ENCODE measurements around the gene ARMC2. TPM values are rescaled to one million over a fixed set of nuclear protein-coding genes. Genes with fewer than 3 reads are reported as not detected.

The ARMC2 gene
- total RNA-seq, 1 experiment from 2014 or later, result 12.6 TPM

GRCh38 chr6:109021870-109022269, 173.6 kb downstream of the ARMC2 start:
- no TSS peak for BruUV-seq (replicated peaks)
- DNase-seq (ENCODE audit: low spot score), result no peak
- intact Hi-C loops (cut with micrococcal nuclease; ENCODE audit: unreplicated experiment), result no loop called here
- Histone ChIP-seq H3K27me3 (replicated peaks; ENCODE audit: insufficient read depth, low read depth, low read length, poor library complexity) (no peaks in the 10 kb centered on the region), H3K9me3 (ENCODE audit: low read depth, low read length, poor library complexity, severe bottlenecking) (no peaks in the 10 kb centered on the region), H3K4me3 (ENCODE audit: low read depth, low read length, poor library complexity, severe bottlenecking) (no peak overlapping the region), H3K27ac (ENCODE audit: low read depth, low read length, poor library complexity, severe bottlenecking) (no peak overlapping the region), H3K36me3 (ENCODE audit: insufficient read depth, low read length, poor library complexity, severe bottlenecking) (no peaks in the 10 kb centered on the region), H3K4me1 (ENCODE audit: insufficient read depth, low read length, poor library complexity, severe bottlenecking) (no peaks in the 10 kb centered on the region)
- ChIA-PET CTCF (no interaction called here), POLR2A (ENCODE audit: low non-redundant PET) (no interaction called here)
- TF ChIP-seq EZH2 (IDR thresholded peaks at IDR 0.05; ENCODE audit: borderline replicate concordance, low read depth, low read length, poor library complexity, severe bottlenecking), result no peak
- no peak for TF ChIP-seq CTCF (conservative IDR thresholded peaks at IDR 0.05; ENCODE audit: low read depth, low read length)

GRCh38 chr6:109023356-109023925, 175.2 kb downstream of the ARMC2 start:
- H3K9me3 ChIP-seq (ENCODE audit: low read depth, low read length, poor library complexity, severe bottlenecking), result no peaks in the 10 kb centered on the region
- intact Hi-C loops (cut with micrococcal nuclease; ENCODE audit: unreplicated experiment), result no loop called here
- no TSS peak for BruUV-seq (replicated peaks)
- CTCF ChIA-PET, result no interaction called here
- DNase-seq (ENCODE audit: low spot score), result no peak
- POLR2A ChIA-PET (ENCODE audit: low non-redundant PET), result no interaction called here
- no peaks in the 10 kb centered on the region for H3K27me3 ChIP-seq (replicated peaks; ENCODE audit: insufficient read depth, low read depth, low read length, poor library complexity)
- no peak overlapping the region for H3K4me3 ChIP-seq (ENCODE audit: low read depth, low read length, poor library complexity, severe bottlenecking)
- H3K36me3 ChIP-seq (ENCODE audit: insufficient read depth, low read length, poor library complexity, severe bottlenecking), result no peaks in the 10 kb centered on the region
- H3K27ac ChIP-seq (ENCODE audit: low read depth, low read length, poor library complexity, severe bottlenecking), result no peak overlapping the region
- TF ChIP-seq CTCF (conservative IDR thresholded peaks at IDR 0.05; ENCODE audit: low read depth, low read length) (no peak), EZH2 (IDR thresholded peaks at IDR 0.05; ENCODE audit: borderline replicate concordance, low read depth, low read length, poor library complexity, severe bottlenecking) (no peak)
- H3K4me1 ChIP-seq (ENCODE audit: insufficient read depth, low read length, poor library complexity, severe bottlenecking), result no peaks in the 10 kb centered on the region

Other genes with a start within 250 kb of the ARMC2 start
- gene SESN1, start 246.4 kb downstream of the ARMC2 start, total RNA-seq (2021), result 3.4 and 4.1 TPM in 2 replicates
- 25.7 and 33.6 TPM in 2 replicates for gene CEP57L1, start 247.1 kb downstream of the ARMC2 start, total RNA-seq (2021)